Measurements from ENCODE around the gene MAB21L4.

The MAB21L4 gene

GRCh38 chr2:240886678-240887609 is 9.0 kb downstream of the MAB21L4 start:
- Histone ChIP-seq H3K27ac (ENCODE audit: extremely low read depth, low read depth, low read length) (no peak overlapping the region), H3K4me3 (ENCODE audit: low read depth, low read length) (no peak overlapping the region), H3K9me3 (ENCODE audit: control insufficient read depth, insufficient read depth, low read depth, low read length) (no peaks in the 10 kb centered on the region), H3K36me3 (ENCODE audit: control insufficient read depth in 2 of 2, insufficient read depth in 1 of 2, low read length in 2 of 2) (no peaks in the 10 kb centered on the region), H3K4me1 (ENCODE audit: control insufficient read depth, insufficient read depth, low read length) (no peaks in the 10 kb centered on the region)
- CTCF ChIA-PET: no interaction called here
- POLR2A ChIA-PET: no interaction called here
- TF ChIP-seq ZBTB20 (tag by site-specific recombination; IDR thresholded peaks at IDR 0.05): no peak
- TF ChIP-seq ZIC2 (tag by site-specific recombination; IDR thresholded peaks at IDR 0.05): peak; percentile 21; the same call in 1 of the 2 replicates
- TF ChIP-seq GLIS1 (tag by site-specific recombination; IDR thresholded peaks at IDR 0.05): peak; percentile 60

- H3K27ac ChIP-seq (ENCODE audit: extremely low read depth, low read depth, low read length): no peak overlapping the region
- H3K4me1 ChIP-seq (ENCODE audit: control insufficient read depth, insufficient read depth, low read length): no peaks in the 10 kb centered on the region
- no peak overlapping the region for H3K4me3 ChIP-seq (ENCODE audit: low read depth, low read length)
- H3K9me3 ChIP-seq (ENCODE audit: control insufficient read depth, insufficient read depth, low read depth, low read length): no peaks in the 10 kb centered on the region
- no peak for TF ChIP-seq ZBTB17 (tag by site-specific recombination; IDR thresholded peaks at IDR 0.05)
- no peak for TF ChIP-seq PRDM6 (tag by site-specific recombination; IDR thresholded peaks at IDR 0.05)
- TF ChIP-seq ZNF280C (tag by site-specific recombination; IDR thresholded peaks at IDR 0.05): no peak
- no peak for TF ChIP-seq ZNF24 (tag by site-specific recombination; IDR thresholded peaks at IDR 0.05)
- TF ChIP-seq TRIM28 (IDR thresholded peaks at IDR 0.05; ENCODE audit: borderline replicate concordance, low read length): no peak
- CTCF ChIA-PET: no interaction called here
- H3K36me3 ChIP-seq (ENCODE audit: control insufficient read depth in 2 of 2, insufficient read depth in 1 of 2, low read length in 2 of 2): no peaks in the 10 kb centered on the region
- POLR2A ChIA-PET: no interaction called here
Observed at GRCh38 chr2:240886023-240886565, 9.9 kb downstream of the MAB21L4 start.

- Histone ChIP-seq H3K4me3 (ENCODE audit: low read depth, low read length) (no peak overlapping the region), H3K4me1 (ENCODE audit: control insufficient read depth, insufficient read depth, low read length) (no peaks in the 10 kb centered on the region), H3K27ac (ENCODE audit: extremely low read depth, low read depth, low read length) (no peak overlapping the region), H3K9me3 (ENCODE audit: control insufficient read depth, insufficient read depth, low read depth, low read length) (no peaks in the 10 kb centered on the region), H3K36me3 (ENCODE audit: control insufficient read depth in 2 of 2, insufficient read depth in 1 of 2, low read length in 2 of 2) (no peaks in the 10 kb centered on the region)
- POLR2A ChIA-PET: no interaction called here
- CTCF ChIA-PET: no interaction called here
- no peak for TF ChIP-seq ZNF658 (tag by site-specific recombination; IDR thresholded peaks at IDR 0.05)
- no peak for TF ChIP-seq ZSCAN18 (tag by site-specific recombination; IDR thresholded peaks at IDR 0.05)
- TF ChIP-seq ZBTB7A (tag by site-specific recombination; IDR thresholded peaks at IDR 0.05; ENCODE audit: low read depth): no peak
- no peak for TF ChIP-seq ZNF707 (tag by site-specific recombination; IDR thresholded peaks at IDR 0.05)
- no peak for TF ChIP-seq ZNF701 (tag by site-specific recombination; IDR thresholded peaks at IDR 0.05)
- TF ChIP-seq ZNF426 (tag by site-specific recombination; IDR thresholded peaks at IDR 0.05): no peak
- no peak for TF ChIP-seq ZNF10 (tag by site-specific recombination; IDR thresholded peaks at IDR 0.05)
- TF ChIP-seq ZBTB6 (tag by site-specific recombination; IDR thresholded peaks at IDR 0.05): no peak
- TF ChIP-seq ZNF138 (tag by site-specific recombination; IDR thresholded peaks at IDR 0.05; ENCODE audit: borderline replicate concordance): no peak
- TF ChIP-seq YY1 (tag by site-specific recombination; IDR thresholded peaks at IDR 0.05): no peak
- no peak for TF ChIP-seq PRDM1 (tag by site-specific recombination; IDR thresholded peaks at IDR 0.05)
Observed at GRCh38 chr2:240885566-240885965, 10.4 kb downstream of the MAB21L4 start.
